Stimulated activated CD8-positive, alpha-beta memory T cell treated with anti-CD3 and anti-CD28 coated beads, Interleukin-12 subunit alpha, Interleukin-12 subunit beta, amount 100 ng/mL, for 24 hours (primary cell): ENCODE data around the gene WSCD1.

Experiments
- DNase-seq: peaks from one replicate; pipeline ENCODE4 v3.0.0-alpha.2; 2020; ENCODE audit errors: extremely low read depth

Gene WSCD1

DNA sequence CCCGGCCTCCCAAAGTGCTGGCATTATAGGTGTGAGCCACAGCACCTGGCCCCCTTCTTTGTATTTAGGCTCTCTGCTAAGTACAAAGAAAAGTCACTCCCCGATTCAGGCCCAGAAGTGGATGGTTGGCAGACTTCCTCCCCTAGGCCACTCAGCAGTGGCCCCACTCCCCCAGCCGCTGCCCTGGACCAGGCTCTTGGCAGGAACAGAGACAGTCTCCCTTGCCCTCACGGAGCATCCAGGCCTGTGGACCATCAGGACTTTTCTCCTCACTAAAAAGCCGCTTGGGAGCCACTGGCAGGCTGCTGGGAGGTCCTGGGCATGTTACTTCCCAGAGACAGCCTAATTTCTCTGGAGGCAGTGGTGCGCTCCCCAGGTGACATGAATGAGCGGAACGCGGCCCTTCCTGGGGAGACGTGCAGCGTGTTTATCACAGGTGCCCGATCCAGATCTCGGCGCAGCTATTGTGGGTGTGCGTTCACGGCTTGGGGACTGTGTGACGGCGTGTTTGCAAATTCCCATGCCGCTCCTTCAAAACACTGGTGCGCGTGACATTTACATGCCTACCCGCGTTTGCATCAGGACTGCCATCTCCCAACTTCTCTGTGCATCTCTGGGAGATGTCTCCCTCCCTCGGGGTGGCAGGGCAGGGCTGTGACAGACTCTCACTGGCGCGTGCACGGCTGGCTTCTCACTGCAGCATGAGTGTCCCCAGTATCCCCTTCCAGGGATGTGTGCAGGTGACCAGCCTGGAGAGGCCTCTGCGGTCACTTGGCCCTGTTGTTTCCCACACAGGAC lies 16.6 kb downstream of the WSCD1 start:
- no peak for DNase-seq

DNA sequence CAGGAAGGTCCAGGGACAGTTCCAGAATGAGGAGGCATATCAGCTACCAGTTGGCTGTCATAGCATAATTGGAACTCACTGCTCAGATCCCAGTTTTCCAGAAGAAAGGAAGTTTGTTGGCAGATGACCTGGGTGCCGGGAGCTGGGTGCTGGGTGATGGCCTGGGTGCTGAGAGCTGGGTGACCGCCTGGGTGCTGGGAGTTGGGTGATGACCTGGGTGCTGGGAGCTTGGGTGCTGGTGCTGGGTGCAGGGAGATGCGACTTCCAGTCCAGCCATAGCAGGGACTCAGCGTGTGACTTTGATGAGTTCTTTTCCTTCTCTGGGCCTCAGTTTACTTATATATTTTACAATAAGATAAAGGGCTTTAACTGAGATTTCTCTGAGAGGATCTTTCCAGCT lies 18.0 kb downstream of the WSCD1 start:
- no peak for DNase-seq

DNA sequence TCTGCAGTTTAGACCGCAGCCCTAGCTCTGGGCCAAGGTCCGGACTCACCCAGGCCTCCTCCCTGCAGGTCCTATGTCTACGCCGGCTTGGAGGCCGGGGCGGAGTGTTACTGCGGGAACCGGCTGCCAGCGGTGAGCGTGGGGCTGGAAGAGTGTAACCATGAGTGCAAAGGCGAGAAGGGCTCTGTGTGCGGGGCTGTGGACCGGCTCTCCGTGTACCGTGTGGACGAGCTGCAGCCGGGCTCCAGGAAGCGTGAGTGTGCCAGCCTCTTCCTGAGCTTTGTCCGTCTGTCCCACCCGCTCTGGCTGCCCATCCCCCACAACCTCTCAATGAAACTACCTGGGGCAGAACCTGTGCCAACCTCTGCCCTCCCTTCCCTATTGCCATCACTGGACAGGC lies 20.1 kb downstream of the WSCD1 start:
- no peak for DNase-seq

DNA sequence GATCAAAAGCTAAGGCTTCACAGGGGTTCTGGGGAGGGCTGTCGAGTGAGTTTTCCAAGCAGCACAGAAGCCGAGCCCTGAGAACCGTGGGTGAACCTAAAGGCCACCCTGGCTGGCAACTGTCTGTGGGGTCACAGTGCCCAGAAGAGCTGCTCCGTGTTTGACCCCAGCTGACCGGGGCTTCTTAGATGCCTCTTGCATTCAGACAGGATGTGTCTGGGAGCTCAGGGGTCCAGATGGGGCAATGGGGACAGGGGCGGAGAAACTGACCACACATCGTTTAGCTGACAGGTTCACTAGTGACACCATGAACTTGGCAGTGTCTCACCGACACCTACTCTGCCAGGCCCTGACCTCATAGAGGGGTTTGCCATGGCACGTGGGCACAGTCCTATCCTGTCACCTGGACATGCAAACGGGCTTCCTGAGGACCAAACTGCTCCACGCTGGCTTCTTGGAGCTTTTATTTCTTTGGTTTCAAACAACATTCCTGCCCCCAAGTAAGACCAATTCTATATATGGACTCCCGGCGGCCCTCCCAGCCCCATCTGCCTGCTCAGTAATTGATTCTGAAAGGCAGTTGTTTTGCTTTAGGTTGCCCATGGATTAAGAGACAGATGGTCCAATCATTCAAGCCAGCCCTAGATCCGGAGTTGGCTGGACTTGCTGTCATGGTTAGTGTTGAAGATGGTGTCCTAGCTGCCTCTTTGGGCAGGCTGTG lies 22.2 kb downstream of the WSCD1 start:
- DNase-seq: no peak

DNA sequence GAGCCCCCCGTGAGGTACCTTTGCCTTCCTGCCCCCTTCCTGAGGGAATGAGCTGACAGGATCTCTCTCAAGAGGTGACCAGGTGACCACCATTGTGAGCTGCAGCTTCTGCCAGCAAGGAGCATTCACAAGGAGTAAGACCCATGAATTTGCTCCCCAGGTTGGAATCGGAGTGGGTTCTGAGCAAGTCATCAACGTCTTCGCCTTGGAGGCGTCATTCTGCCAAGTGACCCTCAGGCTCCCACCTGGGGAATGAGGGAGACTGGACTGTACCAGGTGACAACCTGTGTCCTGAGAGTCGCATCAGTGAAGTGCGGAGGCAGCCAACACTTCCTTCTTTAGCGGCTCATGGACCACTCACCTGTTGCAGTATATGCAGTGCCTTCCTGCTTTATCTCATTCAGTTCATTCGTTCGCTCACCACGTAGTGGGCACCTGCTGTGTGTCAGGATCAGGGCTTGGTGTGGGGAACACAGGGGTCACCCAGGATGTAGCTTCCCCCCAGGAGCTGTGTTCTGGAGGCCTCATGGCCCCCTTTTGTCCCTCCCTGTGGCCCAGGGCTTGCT lies 22.8 kb downstream of the WSCD1 start:
- no peak for DNase-seq

DNA sequence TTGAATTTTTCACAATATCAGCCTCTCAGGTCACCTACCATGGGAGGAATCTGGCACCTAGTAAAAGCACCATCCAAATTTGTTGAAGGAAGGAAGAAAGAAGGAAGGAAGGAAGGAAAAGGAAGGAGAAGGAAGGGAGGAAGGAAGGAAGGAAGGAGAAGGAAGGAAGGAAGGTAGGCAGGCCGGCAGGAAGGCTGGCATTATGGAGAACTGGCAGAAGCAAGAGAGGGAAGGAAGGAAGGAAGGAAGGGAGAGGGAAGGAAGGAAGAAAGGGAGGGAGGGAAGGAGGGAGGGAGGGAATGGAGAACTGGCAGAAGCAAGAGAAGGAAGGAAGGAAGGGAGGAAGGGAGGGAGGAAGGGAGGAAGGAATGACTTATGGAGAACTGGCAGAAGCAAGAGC lies 24.3 kb downstream of the WSCD1 start:
- no peak for DNase-seq

DNA sequence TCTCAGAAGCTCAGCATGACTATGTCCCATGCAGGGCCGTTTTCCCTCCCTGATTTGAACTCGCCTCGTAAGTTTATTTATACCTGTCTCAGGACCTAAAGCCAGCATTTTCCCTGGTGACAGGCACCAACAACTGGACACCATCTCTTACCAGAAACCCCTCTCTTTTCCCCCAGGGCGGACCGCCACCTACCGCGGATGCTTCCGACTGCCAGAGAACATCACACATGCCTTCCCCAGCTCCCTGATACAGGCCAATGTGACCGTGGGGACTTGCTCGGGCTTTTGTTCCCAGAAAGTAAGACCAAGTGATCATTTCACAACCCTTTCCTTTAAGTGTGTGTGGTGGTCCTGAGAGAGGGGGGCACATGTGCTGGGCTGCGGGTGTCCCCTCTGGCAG lies 24.7 kb downstream of the WSCD1 start:
- DNase-seq: no peak

DNA sequence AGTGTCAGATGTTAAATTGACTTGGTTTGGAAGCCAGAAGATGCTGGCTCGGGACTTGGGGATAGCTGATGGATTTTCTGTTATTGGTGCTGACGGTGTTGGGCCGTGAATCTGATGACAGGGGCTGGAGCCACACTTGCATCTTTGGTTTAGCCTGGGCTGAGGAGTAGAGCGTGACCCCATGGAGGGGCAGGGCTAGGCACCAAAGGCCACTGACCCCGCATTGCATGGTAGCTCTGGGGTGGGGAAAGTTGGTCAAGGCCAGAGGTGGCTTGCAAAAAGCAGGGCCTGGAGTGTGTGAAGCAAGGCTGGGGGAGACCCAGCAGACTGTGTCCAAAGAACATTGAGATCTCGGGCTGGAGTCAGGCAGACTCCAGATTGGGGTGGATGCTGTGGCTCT lies 25.3 kb downstream of the WSCD1 start:
- no peak for DNase-seq

DNA sequence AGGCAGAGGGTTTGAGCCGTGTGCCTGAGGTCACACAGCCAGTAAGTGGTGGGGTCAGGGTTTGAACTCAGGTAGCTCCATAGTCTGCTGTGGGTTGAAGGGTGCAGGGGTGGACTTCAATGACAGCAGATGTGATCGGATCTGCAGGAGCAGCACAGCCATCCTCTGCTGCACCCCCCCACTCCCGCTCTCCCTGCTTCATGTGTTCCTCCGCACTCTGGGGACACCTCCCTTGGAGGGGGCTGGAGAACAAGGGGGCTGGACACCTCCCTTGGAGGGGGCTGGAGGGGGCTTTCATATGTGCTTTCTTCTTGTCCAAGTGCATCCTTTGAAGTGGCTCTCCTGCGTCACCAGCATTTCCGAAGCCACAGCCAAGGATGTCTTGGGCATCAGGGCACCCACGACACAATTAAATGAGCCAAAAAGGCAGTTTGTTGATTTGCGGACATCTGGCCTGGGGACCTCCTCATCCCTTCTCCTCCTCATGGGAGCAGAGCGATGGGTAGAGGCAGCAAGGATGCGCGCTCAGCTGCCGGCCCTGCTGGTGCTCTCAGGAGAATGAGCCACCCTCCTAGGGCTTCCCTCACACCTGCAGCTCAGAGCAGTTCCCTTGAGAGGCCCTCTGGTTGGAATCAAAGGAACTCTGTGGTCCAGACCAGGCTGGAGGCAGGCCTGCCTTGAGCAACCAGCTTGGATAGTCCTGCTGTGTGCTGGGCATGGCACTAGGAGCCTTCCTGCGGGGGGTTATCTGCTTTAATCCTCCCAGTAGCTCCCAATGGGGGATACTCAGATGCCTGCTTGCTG lies 26.2 kb downstream of the WSCD1 start:
- DNase-seq: no peak

DNA sequence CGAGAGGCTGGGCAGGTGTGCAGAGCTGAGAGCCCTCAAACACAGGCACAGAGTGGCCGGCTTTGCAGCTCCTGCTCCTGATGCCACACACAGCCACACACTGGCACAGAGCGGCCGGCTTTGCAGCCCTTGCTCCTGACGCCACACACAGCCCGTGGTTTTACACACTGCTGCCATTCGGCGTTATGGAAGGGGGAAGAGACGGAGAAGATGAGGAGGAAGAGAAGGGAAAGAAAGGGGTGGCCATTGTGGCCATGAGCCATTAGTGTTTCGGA lies 26.8 kb downstream of the WSCD1 start:
- DNase-seq: no peak

DNA sequence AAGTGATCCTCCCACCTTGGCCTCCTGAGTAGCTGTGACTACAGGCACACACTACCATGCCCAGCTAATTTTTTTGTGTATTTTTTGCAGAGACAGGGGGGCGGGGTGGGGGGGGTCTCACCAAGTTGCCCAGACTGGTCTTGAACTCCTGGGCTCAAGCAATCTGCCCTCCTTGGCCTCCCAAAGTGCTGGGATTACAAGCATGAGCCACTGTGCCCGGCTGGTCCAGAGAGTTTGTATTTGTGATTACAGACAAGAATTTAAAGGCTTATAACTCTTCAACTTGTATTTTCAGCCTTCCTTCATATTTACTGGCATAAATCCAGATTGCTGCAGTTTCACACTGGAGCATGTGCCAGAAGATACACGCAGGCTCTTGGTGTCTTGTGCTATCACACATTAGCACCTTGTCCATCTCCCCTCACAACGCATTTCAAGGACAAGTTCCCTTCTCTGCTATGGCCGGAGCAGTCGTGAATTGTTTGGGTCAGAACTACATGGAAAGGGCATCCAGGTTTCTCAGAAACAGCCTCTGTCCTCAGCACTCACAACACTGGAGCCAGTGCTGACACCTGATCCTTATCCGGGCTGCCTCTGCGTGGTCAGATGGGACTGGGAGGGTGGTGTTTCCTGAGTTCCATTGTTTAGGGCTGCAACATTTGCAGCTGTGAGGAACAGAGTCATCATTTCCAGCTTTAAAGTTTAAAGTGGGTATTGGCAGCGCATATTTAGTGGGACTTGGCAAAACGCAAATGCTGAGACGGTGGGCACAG lies 28.1 kb downstream of the WSCD1 start:
- no peak for DNase-seq

DNA sequence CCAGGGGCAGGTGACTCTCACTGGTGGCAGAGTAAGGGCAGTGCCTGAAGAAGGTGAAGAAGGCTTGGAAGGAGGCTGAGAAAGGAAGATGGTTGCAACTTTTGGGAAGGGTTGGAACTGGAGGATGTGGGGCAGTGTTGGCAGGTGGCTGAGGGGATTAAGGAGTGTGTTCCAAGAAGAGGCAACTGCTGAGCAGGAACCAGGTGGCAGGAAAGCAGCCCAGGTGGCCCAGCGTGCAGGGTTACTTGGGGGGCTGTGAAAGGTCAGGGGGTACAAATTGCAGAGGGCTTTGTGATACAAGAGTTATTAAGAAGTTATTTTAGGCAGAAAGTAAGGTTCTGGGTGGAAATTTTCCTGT lies 28.6 kb downstream of the WSCD1 start:
- no peak for DNase-seq

DNA sequence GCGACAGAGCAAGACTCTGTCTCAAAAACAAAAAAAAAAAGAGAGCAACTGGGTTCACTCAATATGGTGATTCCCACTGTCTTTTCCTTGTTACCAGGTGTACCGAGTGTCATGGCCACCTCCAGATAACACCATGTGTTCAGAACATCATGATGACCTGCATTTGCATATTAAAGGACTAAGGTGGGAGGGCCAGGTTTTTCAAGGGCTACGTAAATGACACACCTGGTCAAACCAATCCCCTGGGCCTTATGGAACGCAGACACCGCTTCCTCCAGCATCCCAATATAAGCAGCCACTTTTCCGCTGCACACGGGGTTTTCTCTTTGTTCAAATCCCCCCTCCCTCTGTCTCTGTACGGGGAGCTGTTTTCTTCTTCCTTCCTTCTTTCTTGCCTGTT lies 29.3 kb downstream of the WSCD1 start:
- DNase-seq: no peak

DNA sequence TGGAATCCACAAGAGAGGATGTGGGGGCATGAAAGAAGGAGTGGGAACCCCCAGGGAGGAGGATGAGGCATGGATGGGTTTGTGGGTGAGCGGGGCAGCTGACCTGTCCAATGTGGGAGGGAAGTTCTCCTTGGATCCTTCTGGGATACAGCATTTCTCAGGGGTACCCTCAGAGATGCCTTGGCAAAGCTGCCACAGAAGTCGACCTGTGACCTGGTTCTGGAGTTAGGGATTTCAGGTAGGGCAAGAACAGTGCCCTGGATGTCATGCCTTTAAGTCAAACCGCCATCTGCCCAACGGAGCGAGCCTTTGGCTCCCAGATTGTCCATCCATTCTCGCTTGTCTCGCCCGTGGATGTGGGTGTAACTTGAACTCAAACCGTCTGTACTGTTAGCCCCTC lies 30.0 kb downstream of the WSCD1 start:
- no peak for DNase-seq

DNA sequence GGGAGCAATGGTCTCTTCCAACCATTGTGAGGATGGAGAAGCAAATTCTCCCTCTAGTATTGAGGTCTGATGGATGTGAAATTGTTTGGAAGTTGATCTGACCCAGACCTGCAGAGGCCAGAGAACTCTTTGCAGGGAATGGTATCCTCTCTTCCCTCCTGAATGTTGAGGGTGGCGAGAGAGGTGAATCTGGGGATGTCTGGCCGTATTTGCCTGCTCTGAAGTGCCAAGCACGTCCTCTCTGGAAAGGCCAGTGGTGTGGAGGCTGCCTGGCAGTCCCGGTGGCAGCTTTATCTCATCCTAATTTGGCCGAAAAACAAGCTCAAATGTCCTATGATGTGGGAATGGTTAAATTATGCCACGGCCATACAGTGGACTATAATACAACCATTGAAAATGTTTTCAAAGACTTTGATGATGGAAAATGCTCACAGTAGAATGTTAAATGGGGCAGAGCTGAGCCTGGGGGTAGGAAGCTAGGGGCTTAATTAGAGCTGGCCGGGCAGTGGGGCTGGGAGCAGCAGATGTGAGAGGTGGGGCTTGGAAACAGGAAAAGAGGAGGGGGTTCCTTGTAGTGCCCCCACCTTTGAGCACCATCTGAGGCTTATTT lies 30.8 kb downstream of the WSCD1 start:
- DNase-seq: no peak

DNA sequence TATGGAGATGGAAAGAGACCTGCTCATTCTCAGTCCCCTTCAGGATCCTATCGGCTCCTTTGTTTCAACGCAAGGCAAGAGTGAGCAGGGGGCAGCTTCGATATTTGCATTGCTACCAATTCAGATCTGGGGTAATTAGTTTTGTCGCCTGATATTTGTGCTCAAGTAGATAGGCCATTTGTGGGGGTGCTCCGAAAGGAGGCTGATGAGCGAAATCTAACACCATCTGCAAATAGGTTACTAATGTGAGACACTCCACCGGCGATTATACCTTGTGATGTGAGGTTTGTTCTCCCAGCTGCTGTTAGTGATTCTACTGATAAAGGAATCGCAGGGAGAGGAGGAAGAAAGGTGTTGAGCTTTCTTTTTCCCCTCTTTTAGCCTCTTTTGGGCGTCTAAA lies 31.5 kb downstream of the WSCD1 start:
- no peak for DNase-seq

DNA sequence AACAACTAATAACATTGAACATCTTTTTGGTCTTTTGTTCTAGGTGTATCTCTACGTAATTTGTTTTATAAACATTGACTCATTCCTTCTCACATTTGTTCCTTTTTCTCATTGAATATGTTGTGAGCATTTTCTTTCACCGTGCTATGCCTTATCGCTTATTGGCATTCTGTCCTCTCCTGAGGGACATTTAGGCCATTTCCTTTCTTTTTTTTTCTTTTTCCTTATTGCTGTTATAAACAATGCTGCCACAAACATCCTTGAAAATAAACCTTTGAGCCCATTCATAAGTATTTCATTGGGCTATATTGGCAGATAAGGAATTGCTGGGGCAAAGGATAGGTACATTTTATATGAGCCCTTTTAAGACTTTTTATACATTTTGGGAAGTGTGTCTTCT lies 32.4 kb downstream of the WSCD1 start:
- no peak for DNase-seq

DNA sequence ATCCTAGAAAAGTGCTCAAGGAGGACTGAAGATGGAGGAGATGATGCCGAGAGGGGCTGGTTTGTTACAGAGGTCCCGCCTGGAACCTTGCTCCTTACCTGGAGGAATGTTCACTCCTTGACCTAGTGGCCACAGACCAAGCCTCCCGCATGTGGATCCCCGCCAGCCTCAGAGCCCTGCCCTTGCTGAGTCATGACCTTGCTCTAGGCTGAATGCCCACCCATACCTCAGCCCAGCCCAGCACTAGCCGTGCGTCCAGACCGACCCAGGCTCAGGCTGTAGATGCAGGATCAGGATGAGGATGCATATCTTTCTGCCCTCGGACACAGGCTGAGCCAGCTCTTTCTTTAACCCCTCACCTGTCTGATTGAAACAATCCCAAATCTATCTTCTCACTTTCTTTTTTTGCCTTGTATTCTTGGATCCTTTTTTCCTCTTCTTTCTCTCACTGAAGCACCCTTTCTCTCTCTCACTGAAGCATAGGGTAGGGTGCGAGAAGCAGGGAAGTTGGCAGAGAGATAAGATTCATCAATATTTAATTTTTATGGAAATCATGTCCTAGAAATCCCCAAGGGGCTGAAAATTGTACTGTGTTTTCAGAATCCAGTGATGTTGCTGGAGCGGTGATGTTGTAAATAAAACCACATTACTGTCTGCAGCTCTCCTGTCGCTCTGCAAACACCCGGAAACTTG lies 34.9 kb downstream of the WSCD1 start:
- DNase-seq: no peak

DNA sequence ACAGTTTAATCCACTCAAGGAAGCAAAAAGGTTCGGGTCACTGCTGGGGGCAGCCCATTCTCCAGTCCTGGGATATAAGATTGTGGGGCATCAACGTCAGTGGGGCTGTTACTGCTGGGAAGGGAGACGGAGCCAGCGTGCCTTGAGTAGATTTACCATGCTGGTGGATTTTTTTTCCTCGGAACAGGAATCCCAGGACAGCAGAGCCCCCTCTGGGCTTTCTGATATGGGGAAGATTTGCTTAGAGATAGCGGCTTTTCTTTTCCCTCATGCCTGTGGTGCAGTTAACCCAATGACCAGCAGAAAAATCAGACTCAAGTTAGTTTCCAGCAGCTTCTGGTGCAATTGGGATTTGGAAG lies 35.4 kb downstream of the WSCD1 start:
- DNase-seq: no peak

DNA sequence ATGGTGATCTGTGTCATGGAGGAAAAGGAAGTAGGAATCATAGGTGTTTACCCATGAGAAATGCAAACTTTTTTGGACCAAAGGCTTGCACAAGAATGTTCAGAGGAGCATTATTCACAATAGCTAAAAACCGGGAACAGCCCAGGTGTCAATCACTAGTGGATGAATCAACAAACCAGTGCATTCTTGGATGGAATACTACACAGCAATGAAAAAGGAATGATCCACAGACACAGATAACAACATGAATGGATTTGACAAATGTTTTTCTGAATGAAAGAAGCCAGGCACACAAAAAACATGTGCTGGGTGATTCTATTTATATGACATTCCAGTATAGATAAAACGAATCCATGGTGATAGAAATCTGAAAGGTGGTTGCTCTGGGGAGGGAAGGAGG lies 36.0 kb downstream of the WSCD1 start:
- no peak for DNase-seq

DNA sequence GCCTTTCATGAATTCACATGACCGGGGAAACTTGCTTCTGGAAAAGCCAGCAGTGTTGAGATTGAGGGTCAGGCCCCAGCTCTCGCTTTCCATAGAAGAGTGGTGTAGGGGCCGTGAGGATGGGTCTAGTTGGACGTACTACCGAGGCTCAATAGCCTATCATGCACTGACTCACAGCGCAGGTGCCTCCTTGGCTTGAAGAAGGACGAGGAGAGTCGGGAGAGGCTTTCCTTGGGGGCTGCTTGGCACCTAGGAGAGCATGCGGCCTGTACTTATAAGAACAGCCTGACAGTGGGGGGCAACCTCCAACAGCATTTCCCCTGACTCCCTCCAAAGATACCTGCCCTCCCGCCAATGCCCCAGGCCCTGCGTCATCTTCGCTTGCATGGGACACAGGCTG lies 37.6 kb downstream of the WSCD1 start:
- no peak for DNase-seq
